Hepatocyte (in vitro differentiated cells): ENCODE results near the gene RELL1. TPM values are rescaled to one million over a fixed set of nuclear protein-coding genes. Genes with fewer than 3 reads are reported as not detected.
"Not testable (repeated sequence)": the region's sequence is repeated elsewhere in the genome, so short reads cannot be mapped to it uniquely, and the experiment has no call there.

Source experiments
- DNase-seq: peaks from one replicate; pipeline ENCODE4 v3.0.0-alpha.2; 2016; ENCODE audit warnings: low spot score
- H2AFZ ChIP-seq: fragments of 200-600 bp; sonication (generic); 2 replicates; pipeline ENCODE4 v1.6.0; 2016; ENCODE audit warnings: antibody characterized with exemption, mild to moderate bottlenecking
- H3K27ac ChIP-seq: fragments of 200-600 bp; sonication (generic); 2 replicates; pipeline ENCODE4 v1.5.1; 2016; ENCODE audit warnings: mild to moderate bottlenecking
- H3K27me3 ChIP-seq: fragments of 200-600 bp; sonication (generic); 2 replicates; pipeline ENCODE4 v1.6.1; 2016
- H3K36me3 ChIP-seq: fragments of 200-600 bp; sonication (generic); replicated peaks from 2 replicates; pipeline ENCODE4 v1.5.1; 2016; ENCODE audit warnings: low read depth; ENCODE audit not compliant: insufficient read depth
- H3K4me1 ChIP-seq: fragments of 200-600 bp; sonication (generic); 2 replicates; pipeline ENCODE4 v1.5.1; 2016; ENCODE audit warnings: mild to moderate bottlenecking, moderate library complexity; ENCODE audit not compliant: insufficient read depth
- H3K4me2 ChIP-seq: fragments of 200-600 bp; sonication (generic); 2 replicates; pipeline ENCODE4 v1.6.0; 2016
- H3K4me3 ChIP-seq: fragments of 200-600 bp; sonication (generic); 2 replicates; pipeline ENCODE4 v1.5.1; 2016; ENCODE audit warnings: mild to moderate bottlenecking
- H3K79me2 ChIP-seq: fragments of 200-600 bp; sonication (generic); 2 replicates; pipeline ENCODE4 v1.6.0; 2017; ENCODE audit warnings: mild to moderate bottlenecking
- H3K9me2 ChIP-seq: fragments of 200-600 bp; sonication (generic); replicated peaks from 2 replicates; pipeline ENCODE4 v1.6.0; 2017; ENCODE audit warnings: mild to moderate bottlenecking; ENCODE audit not compliant: insufficient read depth
- H3K9me3 ChIP-seq: fragments of 200-600 bp; sonication (generic); 2 replicates; pipeline ENCODE4 v1.5.1; 2016; ENCODE audit warnings: low read depth, mild to moderate bottlenecking
- H4K20me1 ChIP-seq: fragments of 200-600 bp; sonication (generic); 2 replicates; pipeline ENCODE4 v1.6.0; 2016; ENCODE audit warnings: mild to moderate bottlenecking; ENCODE audit not compliant: insufficient read depth, poor library complexity, severe bottlenecking
- EZH2 ChIP-seq: fragments of 200-600 bp; sonication (generic); IDR thresholded peaks from 2 replicates; pipeline ENCODE4 v1.6.1; 2016; ENCODE audit warnings: antibody characterized with exemption, mild to moderate bottlenecking, borderline replicate concordance
- EZH2phosphoT487 ChIP-seq: fragments of 200-600 bp; sonication (generic); IDR thresholded peaks from one replicate; pipeline ENCODE4 v1.6.1; 2018; ENCODE audit warnings: antibody characterized with exemption, mild to moderate bottlenecking, low read depth, moderate library complexity; ENCODE audit not compliant: unreplicated experiment, severe bottlenecking
- WGBS: methylation state at CpG from one replicate; pipeline ENCODE4 v1.1.6; 2016; ENCODE audit warnings: low lambda C conversion rate; ENCODE audit errors: missing lambda C conversion rate; 5-methylcytosine and 5-hydroxymethylcytosine counted together
- polyA plus RNA-seq: library from polyadenylated mRNA; unstranded; fragments of >200 nt; fragmentation: Nextera tagmentation; extraction: Ambion mirVana; gene quantifications from 2 replicates; pipeline ENCODE4 v1.2.1, GENCODE V29; 2016
- total RNA-seq: library from RNA; depleted of rRNA; stranded (reverse); fragments of >200 nt; gene quantifications from 2 replicates; pipeline ENCODE4 v1.2.3, GENCODE V29; 2014
- TF ChIP-seq, protein P1 (sequence below): fragments of 200-600 bp; sonication (generic); IDR thresholded peaks from 2 replicates; pipeline ENCODE4 v1.5.1; 2016; ENCODE audit warnings: antibody characterized with exemption, mild to moderate bottlenecking; ENCODE audit not compliant: poor library complexity

The RELL1 gene
- total and polyA plus RNA-seq, 2 experiments from 2014 or later, result 5.5 to 39.8 TPM

DNA sequence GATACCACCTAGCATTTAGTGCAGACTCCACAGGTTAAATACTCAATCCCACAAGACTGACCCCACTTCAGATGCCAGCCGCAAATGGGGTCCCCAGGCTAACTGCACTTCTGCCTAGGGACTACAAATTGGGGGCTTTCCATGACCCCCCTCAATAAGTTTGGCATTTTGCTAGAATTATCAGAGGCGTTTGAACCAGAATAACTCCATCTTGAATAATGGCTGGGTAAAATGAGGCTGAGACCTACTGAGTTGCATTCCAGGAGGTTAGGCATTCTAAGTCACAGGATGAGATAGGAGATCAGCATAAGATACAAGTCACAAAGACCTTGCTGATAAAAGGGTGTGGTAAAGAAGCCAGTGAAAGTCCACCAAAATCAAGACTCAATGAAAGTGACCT, 15.1 kb downstream of the RELL1 start:
- Histone ChIP-seq H3K9me3 (no peaks in the 10 kb centered on the region), H2AFZ (no peak overlapping the region), H3K27me3 (no peaks in the 10 kb centered on the region), H3K4me3 (no peak overlapping the region), H3K27ac (no peak overlapping the region), H3K36me3 (no peaks in the 10 kb centered on the region), H4K20me1 (peaks cover 3% of the 10 kb centered on the region), H3K4me1 (peaks cover 43% of the 10 kb centered on the region), H3K79me2 (peaks cover 63% of the 10 kb centered on the region), H3K4me2 (no peak overlapping the region), H3K9me2 (no peaks in the 10 kb centered on the region)
- TF ChIP-seq, protein P1, sequence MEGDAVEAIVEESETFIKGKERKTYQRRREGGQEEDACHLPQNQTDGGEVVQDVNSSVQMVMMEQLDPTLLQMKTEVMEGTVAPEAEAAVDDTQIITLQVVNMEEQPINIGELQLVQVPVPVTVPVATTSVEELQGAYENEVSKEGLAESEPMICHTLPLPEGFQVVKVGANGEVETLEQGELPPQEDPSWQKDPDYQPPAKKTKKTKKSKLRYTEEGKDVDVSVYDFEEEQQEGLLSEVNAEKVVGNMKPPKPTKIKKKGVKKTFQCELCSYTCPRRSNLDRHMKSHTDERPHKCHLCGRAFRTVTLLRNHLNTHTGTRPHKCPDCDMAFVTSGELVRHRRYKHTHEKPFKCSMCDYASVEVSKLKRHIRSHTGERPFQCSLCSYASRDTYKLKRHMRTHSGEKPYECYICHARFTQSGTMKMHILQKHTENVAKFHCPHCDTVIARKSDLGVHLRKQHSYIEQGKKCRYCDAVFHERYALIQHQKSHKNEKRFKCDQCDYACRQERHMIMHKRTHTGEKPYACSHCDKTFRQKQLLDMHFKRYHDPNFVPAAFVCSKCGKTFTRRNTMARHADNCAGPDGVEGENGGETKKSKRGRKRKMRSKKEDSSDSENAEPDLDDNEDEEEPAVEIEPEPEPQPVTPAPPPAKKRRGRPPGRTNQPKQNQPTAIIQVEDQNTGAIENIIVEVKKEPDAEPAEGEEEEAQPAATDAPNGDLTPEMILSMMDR, result no peak
- no peak for TF ChIP-seq EZH2
- TF ChIP-seq EZH2phosphoT487, result no peak
- no peak for DNase-seq
- 48% methylated on average over 2 of the region's 2 CpGs for WGBS

DNA sequence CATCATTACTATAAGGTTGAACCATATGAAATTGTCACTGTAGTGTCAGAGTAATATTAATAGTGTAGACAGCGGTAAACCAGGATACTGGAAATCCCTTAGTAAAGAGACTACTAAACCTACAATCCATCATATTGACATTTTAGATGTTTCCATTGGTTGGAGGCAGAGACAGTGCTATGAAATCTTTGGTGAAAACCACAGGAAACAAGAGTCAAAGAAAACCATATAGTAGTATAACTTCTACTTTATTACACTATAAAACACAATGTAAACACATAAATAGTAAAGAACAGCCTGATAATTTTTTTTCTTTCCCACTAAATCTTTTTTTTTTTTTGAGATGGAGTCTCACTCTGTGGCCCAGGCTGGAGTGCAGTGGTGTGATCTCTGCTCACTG, 15.9 kb downstream of the RELL1 start:
- 87% methylated on average over 1 of the region's 1 CpG for WGBS
- peaks cover 43% of the 10 kb centered on the region for H3K4me1 ChIP-seq

DNA sequence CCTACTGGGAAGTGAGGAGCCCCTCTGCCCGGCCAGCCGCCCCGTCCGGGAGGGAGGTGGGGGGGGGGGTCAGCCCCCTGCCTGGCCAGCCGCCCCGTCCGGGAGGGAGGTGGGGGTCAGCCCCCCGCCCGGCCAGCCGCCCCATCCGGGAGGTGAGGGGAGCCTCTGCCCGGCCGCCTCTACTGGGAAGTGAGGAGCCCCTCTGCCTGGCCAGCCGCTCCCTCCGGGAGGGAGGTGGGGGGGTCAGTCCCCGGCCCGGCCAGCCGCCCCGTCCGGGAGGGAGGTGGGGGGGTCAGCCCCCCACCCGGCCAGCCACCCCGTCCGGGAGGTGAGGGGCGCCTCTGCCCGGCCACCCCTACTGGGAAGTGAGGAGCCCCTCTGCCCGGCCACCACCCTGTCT, 17.1 kb downstream of the RELL1 start:
- not testable (repeated sequence) for H3K4me3 ChIP-seq, H4K20me1 ChIP-seq, H3K27ac ChIP-seq, H3K9me2 ChIP-seq, H3K9me3 ChIP-seq, H3K4me2 ChIP-seq, H2AFZ ChIP-seq, H3K36me3 ChIP-seq, H3K27me3 ChIP-seq, DNase-seq
- WGBS, result no CpG with 5 or more reads among the region's 26 CpGs
- Histone ChIP-seq H3K79me2 (peaks cover 56% of the 10 kb centered on the region), H3K4me1 (peaks cover 36% of the 10 kb centered on the region)

More for the DNA sequence above, 15.9 kb downstream of the RELL1 start:
- DNase-seq, result no peak
- Histone ChIP-seq H4K20me1 (peaks cover 3% of the 10 kb centered on the region), H3K4me2 (no peak overlapping the region), H3K36me3 (no peaks in the 10 kb centered on the region), H3K4me3 (no peak overlapping the region), H3K79me2 (peaks cover 58% of the 10 kb centered on the region), H3K9me2 (no peaks in the 10 kb centered on the region), H2AFZ (no peak overlapping the region), H3K27ac (no peak overlapping the region), H3K27me3 (no peaks in the 10 kb centered on the region), H3K9me3 (no peaks in the 10 kb centered on the region)
- TF ChIP-seq, protein P1, result no peak
- TF ChIP-seq EZH2phosphoT487 (no peak), EZH2 (no peak)

DNA sequence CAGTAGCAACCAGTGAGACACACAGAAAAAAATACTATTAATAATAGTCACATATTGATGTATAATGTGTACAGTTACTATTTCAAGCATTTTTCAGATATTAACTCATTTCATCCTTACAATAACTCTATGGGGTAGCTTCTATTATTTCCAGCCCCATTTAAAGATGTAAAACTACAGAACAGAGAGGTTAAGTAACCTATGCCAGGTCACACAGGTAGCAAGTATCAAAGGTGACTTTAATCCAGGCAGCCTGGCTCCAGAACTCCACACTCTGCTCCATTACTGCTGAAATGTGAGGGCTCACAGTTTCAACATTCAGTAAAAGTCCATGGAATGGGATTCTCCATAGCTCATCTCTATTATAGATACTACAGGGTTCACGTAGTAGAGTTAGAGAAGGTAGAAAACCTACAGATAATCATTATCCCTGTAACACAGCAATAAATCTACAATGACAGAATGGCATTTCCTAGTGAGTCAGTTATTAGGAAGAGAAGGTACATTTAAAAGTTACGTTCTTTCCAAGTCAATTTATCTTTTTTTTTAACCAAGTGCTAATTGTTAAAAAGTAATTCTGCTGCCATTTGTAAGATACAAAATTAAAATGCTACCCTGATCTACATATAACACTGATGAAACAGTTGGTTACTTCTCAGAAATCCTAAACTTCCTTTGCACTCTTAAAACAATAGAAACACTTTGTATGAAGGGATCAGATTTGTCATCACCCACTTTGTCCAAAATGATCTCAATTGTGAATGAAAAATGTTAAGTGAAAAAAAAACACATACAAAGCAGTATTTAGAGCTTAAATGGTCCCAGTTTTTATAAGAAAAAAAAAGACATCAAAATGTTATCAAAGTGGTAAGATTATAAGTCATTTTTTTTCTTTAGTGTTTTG, 18.7 kb downstream of the RELL1 start:
- H3K27ac ChIP-seq, result peak overlapping the region; percentile 69
- no peaks in the 10 kb centered on the region for H4K20me1 ChIP-seq
- no peaks in the 10 kb centered on the region for H3K9me3 ChIP-seq
- whole genome bisulfite sequencing, result 82% methylated on average over 2 of the region's 2 CpGs
- no peaks in the 10 kb centered on the region for H3K27me3 ChIP-seq
- no peaks in the 10 kb centered on the region for H3K36me3 ChIP-seq
- H3K4me3 ChIP-seq, result no peak overlapping the region
- H3K4me1 ChIP-seq, result peaks cover 40% of the 10 kb centered on the region
- peaks cover 58% of the 10 kb centered on the region for H3K79me2 ChIP-seq
- H3K9me2 ChIP-seq, result no peaks in the 10 kb centered on the region
- no peak for DNase-seq
- H2AFZ ChIP-seq, result no peak overlapping the region
- TF ChIP-seq EZH2, result no peak
- TF ChIP-seq, protein P1, result no peak
- no peak for TF ChIP-seq EZH2phosphoT487
- H3K4me2 ChIP-seq, result no peak overlapping the region
